ENCODE results near the gene STK11. TPM values are rescaled to one million over a fixed set of nuclear protein-coding genes. Genes with fewer than 3 reads are reported as not detected.
A peak's percentile ranks its signal among the peaks of the same experiment; 100 is the strongest.

STK11 gene
- total and polyA plus RNA-seq, 2 of the 4 experiments (the other 2 are of a cell fraction): 39.3 to 42.8 TPM

- H3K9ac ChIP-seq (ENCODE audit: low read depth, low read length): 0 out of 2 replicates have a peak overlapping the region, but pooled peaks have one; percentile 0
- dilution Hi-C loops (cut with HindIII; ENCODE audit: low sequenced_read_pairs, unreplicated experiment): no loop called here
These were observed 39.3 kb downstream of the STK11 start for GRCh38 chr19:1244693-1245451.

More at GRCh38 chr19:1244693-1245451, 39.3 kb downstream of the STK11 start:
- peak overlapping the region; percentile 47 for H3K4ac ChIP-seq (ENCODE audit: low read depth, low read length)
- peak overlapping the region; percentile 63 for H3K27ac ChIP-seq (ENCODE audit: insufficient read depth, low read length)
- no peak overlapping the region; the same call in 2 of the 3 replicates for H2BK15ac ChIP-seq (ENCODE audit: low read depth, low read length)
- no peak overlapping the region for H2BK20ac ChIP-seq (ENCODE audit: low read depth, low read length)
- peak overlapping the region; percentile 14; the same call in 1 of the 2 replicates for H4K91ac ChIP-seq (ENCODE audit: insufficient read depth, low read depth, low read length)
- WGBS, 2 experiments (ENCODE audit: extremely low coverage in 2 of 2, insufficient read length in 1 of 2): 40% methylated on average over 12 of the region's 31 CpGs; no CpG with 5 or more reads in 1 of the 2 experiments
- no peak overlapping the region for H3K56ac ChIP-seq (ENCODE audit: extremely low read depth, insufficient read depth, low read length)
- H3K9me3 ChIP-seq (ENCODE audit: control insufficient read depth, insufficient read depth, low read length): no peaks in the 10 kb centered on the region
- H3K4me3 ChIP-seq (ENCODE audit: insufficient read depth, low read depth, low read length): no peak overlapping the region
- peaks cover 28% of the 10 kb centered on the region for H4K20me1 ChIP-seq (ENCODE audit: insufficient read depth, low read length)
- H4K8ac ChIP-seq (ENCODE audit: low read depth in 2 of 2, low read length in 2 of 2): peak overlapping the region in 1 of 2 experiments; percentile 64; a peak in 2 of 4 replicates
- TF ChIP-seq FOS (IDR thresholded peaks at IDR 0.05; ENCODE audit: low read depth, low read length): no peak
- TF ChIP-seq USF2 (IDR thresholded peaks at IDR 0.05; ENCODE audit: low read depth, low read length): no peak
- TF ChIP-seq CTCF (conservative IDR thresholded peaks at IDR 0.05; ENCODE audit: low read depth, low read length): no peak
- TF ChIP-seq BHLHE40 (IDR thresholded peaks at IDR 0.05; ENCODE audit: low read depth, low read length): no peak
- no peak for TF ChIP-seq RCOR1 (IDR thresholded peaks at IDR 0.05; ENCODE audit: insufficient replicate concordance, low read length)
- TF ChIP-seq POLR2A (IDR thresholded peaks at IDR 0.05; ENCODE audit: low read depth, low read length): no peak
- TF ChIP-seq RAD21 (IDR thresholded peaks at IDR 0.05; ENCODE audit: low read length): no peak
- TF ChIP-seq MAZ (IDR thresholded peaks at IDR 0.05; ENCODE audit: borderline replicate concordance, low read depth, low read length): no peak
- TF ChIP-seq NFE2L2 (IDR thresholded peaks at IDR 0.05; ENCODE audit: low read depth, low read length): no peak
- TF ChIP-seq ELK1 (IDR thresholded peaks at IDR 0.05; ENCODE audit: borderline replicate concordance, low read depth, low read length): no peak
- no peak for TF ChIP-seq RFX5 (IDR thresholded peaks at IDR 0.05; ENCODE audit: low read depth, low read length)
- POLR2A ChIA-PET (ENCODE audit: unreplicated experiment): interaction anchor here (0.5 to 4.2 kb wide), 4 partner anchors 12 to 216 kb away, joined by 3 to 62 read pairs (median 4); partner anchors contain the start of gene CIRBP
- peak overlapping the region; percentile 78 for H2AFZ ChIP-seq (replicated peaks; ENCODE audit: low read length, poor library complexity)
- peaks cover 21% of the 10 kb centered on the region for H3K4me1 ChIP-seq (ENCODE audit: control insufficient read depth, insufficient read depth, low read length)
- in situ Hi-C loops (cut with MboI; ENCODE audit: low sequenced_read_pairs) (no loop called here), intact Hi-C loops (cut with micrococcal nuclease) (loop anchor here (1.0 kb wide), 1 partner anchor 21 kb away; no protein-coding TSS in a partner anchor)
- no peak overlapping the region for H3K18ac ChIP-seq (ENCODE audit: low read depth, low read length)
- peaks cover 4 to 54% of the 10 kb centered on the region in 2 experiments; a peak in 2 of 4 replicates for H3K79me1 ChIP-seq (ENCODE audit: low read depth in 1 of 2, low read length in 2 of 2)
- peak overlapping the region; percentile 24; the same call in 1 of the 2 replicates for H3K4me2 ChIP-seq (ENCODE audit: low read depth, low read length)
- peak overlapping the region; percentile 22 for H2BK5ac ChIP-seq (ENCODE audit: low read depth, low read length, poor library complexity, severe bottlenecking)
- DNase-seq (no peak), ATAC-seq (ENCODE audit: low read depth) (no peak)
- no peaks in the 10 kb centered on the region for H3K27me3 ChIP-seq (ENCODE audit: control insufficient read depth, insufficient read depth, low read length)
- H3K36me3 ChIP-seq (ENCODE audit: control insufficient read depth, insufficient read depth, low read length): peaks cover under 1% of the 10 kb centered on the region; the same call in 1 of the 2 replicates
- no peaks in the 10 kb centered on the region for H3K9me1 ChIP-seq (ENCODE audit: insufficient read depth, low read length)
- no TSS peak for BruUV-seq (replicated peaks)
- H2AK5ac ChIP-seq (ENCODE audit: low read depth, low read length): peak overlapping the region; percentile 81
- CTCF ChIA-PET: interaction anchor here (0.6 to 3.1 kb wide), 8 partner anchors 8 to 29 kb away, joined by 3 to 64 read pairs (median 7); partner anchors contain the start of gene CIRBP
- peak overlapping the region; percentile 97 for H2AK9ac ChIP-seq (replicated peaks; ENCODE audit: low read depth, low read length, poor library complexity)
- no peak overlapping the region for H3K14ac ChIP-seq (replicated peaks; ENCODE audit: low read depth, low read length)
- peak overlapping the region; percentile 61; the same call in 1 of the 2 replicates for H2BK120ac ChIP-seq (ENCODE audit: low read depth, low read length)
- peak overlapping the region; percentile 35; the same call in 1 of the 2 replicates for H3K23ac ChIP-seq (ENCODE audit: low read depth, low read length)
- H4K5ac ChIP-seq (ENCODE audit: low read depth, low read length): no peak overlapping the region

Measured in IMR-90 (cell line).